Neural cell (in vitro differentiated cells): ENCODE measurements around the gene JMJD8. TPM values are rescaled to one million over a fixed set of nuclear protein-coding genes. Genes with fewer than 3 reads are reported as not detected.
A peak's percentile ranks its signal among the peaks of the same experiment; 100 is the strongest.

Source experiments
- H2AFZ ChIP-seq: fragments of 200-600, 300-800 bp; sonication (generic), shearing (Covaris generic); 2 replicates; pipeline ENCODE4 v1.6.0; 2014; ENCODE audit warnings: low read depth, mild to moderate bottlenecking, antibody characterized with exemption, low read length, moderate library complexity
- H3F3A ChIP-seq: fragments of 200-600 bp; shearing (Covaris generic); 2 replicates; pipeline ENCODE4 v1.6.1; 2016; ENCODE audit warnings: mild to moderate bottlenecking, moderate library complexity, mixed read lengths, antibody characterized with exemption, low read length; ENCODE audit not compliant: insufficient read depth, poor library complexity, severe bottlenecking
- H3K27ac ChIP-seq: fragments of 200-600, 300-800 bp; sonication (generic), shearing (Covaris generic); 2 replicates; pipeline ENCODE4 v1.5.1; 2014; ENCODE audit warnings: mild to moderate bottlenecking, low read length, moderate library complexity
- H3K27me3 ChIP-seq: fragments of 300-800, 200-600 bp; sonication (generic), shearing (Covaris generic); 2 replicates; pipeline ENCODE4 v1.6.0; 2014; ENCODE audit warnings: mild to moderate bottlenecking, low read depth, low read length, moderate library complexity; ENCODE audit not compliant: insufficient read depth
- H3K36me3 ChIP-seq: fragments of 300-800, 200-600 bp; sonication (generic), shearing (Covaris generic); 2 replicates; pipeline ENCODE4 v1.5.1; 2014; ENCODE audit warnings: mild to moderate bottlenecking, antibody characterized with exemption, low read length, moderate library complexity; ENCODE audit not compliant: insufficient read depth
- H3K4me2 ChIP-seq: fragments of 300-800, 200-600 bp; sonication (generic), shearing (Covaris generic); 2 replicates; pipeline ENCODE4 v1.6.0; 2014; ENCODE audit warnings: mild to moderate bottlenecking, low read length
- H3K4me3 ChIP-seq: fragments of 300-800, 200-600 bp; sonication (generic), shearing (Covaris generic); 2 replicates; pipeline ENCODE4 v1.5.1; 2014; ENCODE audit warnings: mild to moderate bottlenecking, low read length, moderate library complexity
- H3K79me2 ChIP-seq: fragments of 200-600 bp; shearing (Covaris generic); replicated peaks from 2 replicates; pipeline ENCODE4 v1.6.0; 2014; ENCODE audit warnings: mild to moderate bottlenecking, low read length, moderate library complexity; ENCODE audit not compliant: insufficient read depth
- H3K9ac ChIP-seq: fragments of 300-800, 200-600 bp; sonication (generic), shearing (Covaris generic); 2 replicates; pipeline ENCODE4 v1.6.1; 2016; ENCODE audit warnings: mild to moderate bottlenecking, low read length, mixed read lengths
- H3K9me2 ChIP-seq: fragments of 200-600 bp; shearing (Covaris generic); 2 replicates; pipeline ENCODE4 v1.6.1; 2016; ENCODE audit warnings: mild to moderate bottlenecking, low read length, mixed read lengths; ENCODE audit not compliant: insufficient read depth
- H3K9me3 ChIP-seq: fragments of 200-600, 300-800 bp; sonication (generic), shearing (Covaris generic); 2 replicates; pipeline ENCODE4 v1.6.1; 2016; ENCODE audit warnings: mild to moderate bottlenecking, mixed run types, low read length, moderate library complexity, mixed read lengths
- H4K20me1 ChIP-seq: fragments of 200-600 bp; shearing (Covaris generic); 2 replicates; pipeline ENCODE4 v1.6.1; 2016; ENCODE audit warnings: mild to moderate bottlenecking, mixed run types; ENCODE audit not compliant: insufficient read depth
- CTCF ChIP-seq: fragments of 450-650 bp; IDR thresholded peaks from 2 replicates; pipeline ENCODE4 v1.5.1; 2014; ENCODE audit warnings: antibody characterized with exemption, mild to moderate bottlenecking, moderate library complexity; ENCODE audit not compliant: poor library complexity, severe bottlenecking
- EP300 ChIP-seq: fragments of 450-650 bp; conservative IDR thresholded peaks from 2 replicates; pipeline ENCODE4 v1.6.1; 2014; ENCODE audit warnings: antibody characterized with exemption, mild to moderate bottlenecking, moderate library complexity; ENCODE audit not compliant: poor library complexity, severe bottlenecking
- EZH2 ChIP-seq: fragments of 200-600, 300-800 bp; shearing (Covaris generic), sonication (generic); IDR thresholded peaks from 2 replicates; pipeline ENCODE4 v1.6.1; 2014; ENCODE audit warnings: antibody characterized with exemption, low read length, borderline replicate concordance, mild to moderate bottlenecking; ENCODE audit not compliant: insufficient read depth, poor library complexity, severe bottlenecking
- MXI1 ChIP-seq: fragments of 450-650 bp; conservative IDR thresholded peaks from 2 replicates; pipeline ENCODE4 v1.6.1; 2014; ENCODE audit warnings: antibody characterized with exemption, mild to moderate bottlenecking; ENCODE audit not compliant: poor library complexity, severe bottlenecking
- POLR2AphosphoS5 ChIP-seq: IDR thresholded peaks from 2 replicates; pipeline ENCODE4 v1.6.1; 2012
- RAD21 ChIP-seq: fragments of 450-650 bp; conservative IDR thresholded peaks from 2 replicates; pipeline ENCODE4 v1.6.1; 2014; ENCODE audit warnings: antibody characterized with exemption, mild to moderate bottlenecking, moderate library complexity
- SMC3 ChIP-seq: fragments of 450-650 bp; conservative IDR thresholded peaks from 2 replicates; pipeline ENCODE4 v1.6.1; 2014; ENCODE audit warnings: antibody characterized with exemption, mild to moderate bottlenecking, moderate library complexity; ENCODE audit not compliant: poor library complexity
- TAF1 ChIP-seq: IDR thresholded peaks from 2 replicates; pipeline ENCODE4 v1.6.1; 2012; ENCODE audit warnings: low read depth
- polyA plus RNA-seq: library from polyadenylated mRNA; depleted of rRNA; stranded (reverse); fragments of >200 nt; gene quantifications from 2 replicates; pipeline ENCODE4 v1.2.3, GENCODE V29; 2014
- TF ChIP-seq, protein P1 (sequence below): IDR thresholded peaks from 2 replicates; pipeline ENCODE4 v1.6.1; 2012; ENCODE audit warnings: borderline replicate concordance

The JMJD8 gene
- polyA plus RNA-seq, 1 donor from 2014 or later: 44.7 TPM

- H3K9me2 ChIP-seq: no peaks in the 10 kb centered on the region
- H3K4me2 ChIP-seq: peak overlapping the region; percentile 65
- no peaks in the 10 kb centered on the region for H3K36me3 ChIP-seq
- no peak overlapping the region for H2AFZ ChIP-seq
- peak overlapping the region; percentile 83 for H3K9ac ChIP-seq
- H3K79me2 ChIP-seq: peaks cover 9% of the 10 kb centered on the region
- H3K9me3 ChIP-seq: no peaks in the 10 kb centered on the region
- H3K27ac ChIP-seq: peak overlapping the region; percentile 24
- H3K4me3 ChIP-seq: peak overlapping the region; percentile 98
- H4K20me1 ChIP-seq: no peaks in the 10 kb centered on the region
- TF ChIP-seq, protein P1, sequence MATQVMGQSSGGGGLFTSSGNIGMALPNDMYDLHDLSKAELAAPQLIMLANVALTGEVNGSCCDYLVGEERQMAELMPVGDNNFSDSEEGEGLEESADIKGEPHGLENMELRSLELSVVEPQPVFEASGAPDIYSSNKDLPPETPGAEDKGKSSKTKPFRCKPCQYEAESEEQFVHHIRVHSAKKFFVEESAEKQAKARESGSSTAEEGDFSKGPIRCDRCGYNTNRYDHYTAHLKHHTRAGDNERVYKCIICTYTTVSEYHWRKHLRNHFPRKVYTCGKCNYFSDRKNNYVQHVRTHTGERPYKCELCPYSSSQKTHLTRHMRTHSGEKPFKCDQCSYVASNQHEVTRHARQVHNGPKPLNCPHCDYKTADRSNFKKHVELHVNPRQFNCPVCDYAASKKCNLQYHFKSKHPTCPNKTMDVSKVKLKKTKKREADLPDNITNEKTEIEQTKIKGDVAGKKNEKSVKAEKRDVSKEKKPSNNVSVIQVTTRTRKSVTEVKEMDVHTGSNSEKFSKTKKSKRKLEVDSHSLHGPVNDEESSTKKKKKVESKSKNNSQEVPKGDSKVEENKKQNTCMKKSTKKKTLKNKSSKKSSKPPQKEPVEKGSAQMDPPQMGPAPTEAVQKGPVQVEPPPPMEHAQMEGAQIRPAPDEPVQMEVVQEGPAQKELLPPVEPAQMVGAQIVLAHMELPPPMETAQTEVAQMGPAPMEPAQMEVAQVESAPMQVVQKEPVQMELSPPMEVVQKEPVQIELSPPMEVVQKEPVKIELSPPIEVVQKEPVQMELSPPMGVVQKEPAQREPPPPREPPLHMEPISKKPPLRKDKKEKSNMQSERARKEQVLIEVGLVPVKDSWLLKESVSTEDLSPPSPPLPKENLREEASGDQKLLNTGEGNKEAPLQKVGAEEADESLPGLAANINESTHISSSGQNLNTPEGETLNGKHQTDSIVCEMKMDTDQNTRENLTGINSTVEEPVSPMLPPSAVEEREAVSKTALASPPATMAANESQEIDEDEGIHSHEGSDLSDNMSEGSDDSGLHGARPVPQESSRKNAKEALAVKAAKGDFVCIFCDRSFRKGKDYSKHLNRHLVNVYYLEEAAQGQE: no peak
- TF ChIP-seq SMC3 (no peak), EP300 (no peak), TAF1 (no peak), EZH2 (no peak), CTCF (no peak), RAD21 (no peak), MXI1 (no peak), POLR2AphosphoS5 (no peak)
- no peaks in the 10 kb centered on the region for H3K27me3 ChIP-seq
- no peaks in the 10 kb centered on the region for H3F3A ChIP-seq
These were observed 15.5 kb downstream of the JMJD8 start for GRCh38 chr16:668519-669171.

GRCh38 chr16:667780-668518, 16.2 kb downstream of the JMJD8 start, which contains the start of gene RHOT2:
Gene RHOT2 (plus strand): TSS chr16:668132. CDS start chr16:668200, 68 bp downstream.
- peak within 1 kb of the TSS; percentile 83 for H3K9ac ChIP-seq
- H3K79me2 ChIP-seq: peaks cover 9% of the 10 kb centered on the region
- H3K4me3 ChIP-seq: peak within 1 kb of the TSS; percentile 98
- no peak within 1 kb of the TSS for H2AFZ ChIP-seq
- peak within 1 kb of the TSS; percentile 24 for H3K27ac ChIP-seq
- H3K9me3 ChIP-seq: no peaks in the 10 kb centered on the region
- no peaks in the 10 kb centered on the region for H3K27me3 ChIP-seq
- TF ChIP-seq POLR2AphosphoS5 (peak; percentile 89), TAF1 (no peak), CTCF (peak; percentile 98), EP300 (peak; percentile 61), SMC3 (peak; percentile 90), RAD21 (peak; percentile 76), EZH2 (no peak), MXI1 (peak; percentile 74)
- TF ChIP-seq, protein P1: no peak
- no peaks in the 10 kb centered on the region for H3K9me2 ChIP-seq
- no peaks in the 10 kb centered on the region for H3K36me3 ChIP-seq
- H3K4me2 ChIP-seq: peak within 1 kb of the TSS; percentile 65
- H4K20me1 ChIP-seq: no peaks in the 10 kb centered on the region
- H3F3A ChIP-seq: no peaks in the 10 kb centered on the region
